Measurements from ENCODE around the gene TENM3.

- TF ChIP-seq CTCF (IDR thresholded peaks at IDR 0.05; ENCODE audit: insufficient read depth, low read length, poor library complexity, severe bottlenecking) (no peak), EZH2phosphoT487 (conservative IDR thresholded peaks at IDR 0.05; ENCODE audit: low read length) (no peak)
Measured at GRCh38 chr4:182738283-182739047, 495.3 kb downstream of the TENM3 start.
